Activated CD8-positive, alpha-beta memory T cell treated with anti-CD3 and anti-CD28 coated beads for 24 hours (primary cell): ENCODE results near the gene SMIM10L2A.
"Not testable (repeated sequence)": the region's sequence is repeated elsewhere in the genome, so short reads cannot be mapped to it uniquely, and the experiment has no call there.

ENCODE experiments used
- DNase-seq: peaks from one replicate; pipeline ENCODE4 v3.0.0-alpha.2; 2020

The SMIM10L2A gene

DNA sequence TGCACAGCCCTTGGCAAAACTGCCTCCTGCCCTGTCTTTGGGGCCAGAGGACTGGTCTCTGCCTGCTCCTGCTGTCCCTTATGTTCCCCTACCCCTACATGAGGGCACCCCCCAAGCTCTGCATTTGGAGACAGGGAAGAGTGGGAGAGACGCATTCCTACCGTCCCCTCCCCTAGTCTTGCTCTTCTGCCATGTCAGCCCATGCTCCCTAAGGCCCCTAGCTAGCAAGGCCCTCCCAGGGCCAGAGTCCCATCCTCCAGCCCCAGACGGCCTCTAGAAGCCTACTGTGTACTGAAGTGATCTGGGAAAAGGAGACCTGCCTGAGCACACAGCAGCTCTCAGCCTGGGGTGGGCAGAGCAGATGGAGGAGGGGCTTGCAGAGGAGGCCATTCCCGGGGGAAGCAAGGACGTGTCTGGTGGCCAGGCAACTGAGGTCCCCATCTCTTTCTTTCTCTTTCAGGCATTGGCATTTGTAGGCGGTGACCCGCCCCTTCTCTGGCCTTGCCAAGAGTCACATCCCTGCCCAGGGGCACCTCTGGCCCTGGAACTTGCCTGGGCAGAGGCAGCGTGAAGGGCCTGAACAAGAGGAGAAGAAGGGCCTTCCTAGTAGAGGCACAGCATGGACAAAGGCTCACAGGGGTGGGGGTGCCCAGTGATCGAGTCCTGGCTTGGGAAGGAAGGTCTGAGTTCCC lies 1.6 kb downstream of the SMIM10L2A start:
- not testable (repeated sequence) for DNase-seq

- no peak for DNase-seq
These were observed 2.7 kb downstream of the SMIM10L2A start for GRCh38 chrX:135424469-135424868.

GRCh38 chrX:135425026-135425965 lies 3.6 kb downstream of the SMIM10L2A start:
- DNase-seq: no peak

GRCh38 chrX:135429429-135429828 lies 7.7 kb downstream of the SMIM10L2A start:
- DNase-seq: no peak

DNA sequence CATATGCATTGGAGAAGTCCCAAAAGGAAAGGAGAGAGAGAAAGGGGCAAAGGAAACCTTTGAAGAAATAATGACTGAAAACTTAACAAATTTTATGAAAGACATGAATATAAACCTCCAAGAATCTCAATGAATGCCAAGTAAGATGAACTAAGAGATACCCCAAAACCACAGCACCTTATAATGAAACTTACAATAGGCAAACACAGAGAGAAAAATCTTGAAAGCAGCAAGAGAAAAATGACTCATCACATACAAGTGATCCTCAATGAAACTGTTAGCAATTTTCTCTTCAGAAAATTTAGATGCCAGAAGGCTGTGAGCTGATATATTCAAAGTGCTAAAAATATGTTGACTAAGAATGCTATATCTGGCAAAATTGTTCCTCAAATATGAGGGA lies 10.1 kb downstream of the SMIM10L2A start:
- DNase-seq: no peak

DNA sequence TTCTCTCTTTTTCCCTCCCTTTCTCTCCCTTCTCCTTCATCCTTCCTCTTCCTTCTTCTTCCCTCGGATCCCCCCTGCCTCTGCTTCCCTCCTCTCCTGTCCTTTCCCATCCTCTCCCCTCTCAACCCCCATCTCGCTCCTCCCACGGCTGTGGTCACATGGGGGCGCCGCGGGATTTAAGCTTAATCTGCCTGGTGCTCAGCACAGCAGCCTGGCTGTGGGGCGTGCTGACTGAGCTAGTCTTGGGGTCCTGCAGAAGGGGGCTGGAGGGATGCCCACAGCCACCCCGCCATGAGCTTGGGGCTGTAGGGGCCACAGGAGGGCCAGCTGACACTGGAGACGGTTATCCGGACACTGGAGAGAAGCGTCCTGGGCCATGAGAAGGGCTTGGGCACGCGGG lies 10.7 kb downstream of the SMIM10L2A start:
- DNase-seq: no peak

GRCh38 chrX:135432881-135433521 lies 11.3 kb downstream of the SMIM10L2A start:
- DNase-seq: no peak

GRCh38 chrX:135433531-135434257 lies 11.9 kb downstream of the SMIM10L2A start:
- no peak for DNase-seq

GRCh38 chrX:135434258-135435138 lies 12.8 kb downstream of the SMIM10L2A start:
- DNase-seq: no peak

DNA sequence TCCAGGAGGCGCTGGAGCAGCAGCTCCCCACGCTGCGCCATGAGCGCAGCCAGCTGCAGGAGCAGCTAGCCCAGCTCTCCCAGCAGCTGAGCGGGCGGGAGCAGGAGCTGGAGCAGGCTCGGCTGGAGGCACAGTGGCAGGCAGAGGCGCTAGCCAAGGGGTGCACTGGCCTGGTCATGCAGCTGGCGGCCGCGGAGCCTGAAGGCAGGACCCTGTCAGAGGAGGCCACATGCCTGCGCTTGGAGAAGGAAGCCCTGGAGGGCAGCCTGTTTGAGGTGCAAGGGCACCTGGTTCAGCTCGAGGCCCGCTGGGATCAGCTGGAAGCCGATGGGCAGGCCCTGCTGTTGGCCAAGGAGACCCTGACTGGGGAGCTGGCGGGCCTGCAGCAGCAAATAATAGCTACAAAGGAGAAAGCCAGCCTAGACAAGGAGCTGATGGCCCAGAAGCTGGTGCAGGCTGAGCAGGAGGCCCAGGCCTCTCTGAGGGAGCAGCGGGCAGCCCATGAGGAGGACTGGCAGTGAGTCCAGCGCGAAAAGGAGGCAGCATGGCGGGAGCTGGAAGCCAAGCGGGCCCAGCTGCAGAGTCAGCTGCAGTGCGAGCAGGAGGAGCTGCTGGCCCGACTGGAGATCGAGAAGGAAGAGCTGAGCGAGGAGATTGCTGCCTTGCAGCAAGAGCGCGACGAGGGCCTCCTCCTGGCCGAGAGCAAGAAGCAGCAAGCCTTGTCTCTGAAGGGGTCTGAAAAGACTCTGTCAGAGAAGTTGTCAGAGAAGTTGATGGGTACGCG lies 13.6 kb downstream of the SMIM10L2A start:
- DNase-seq: no peak

DNA sequence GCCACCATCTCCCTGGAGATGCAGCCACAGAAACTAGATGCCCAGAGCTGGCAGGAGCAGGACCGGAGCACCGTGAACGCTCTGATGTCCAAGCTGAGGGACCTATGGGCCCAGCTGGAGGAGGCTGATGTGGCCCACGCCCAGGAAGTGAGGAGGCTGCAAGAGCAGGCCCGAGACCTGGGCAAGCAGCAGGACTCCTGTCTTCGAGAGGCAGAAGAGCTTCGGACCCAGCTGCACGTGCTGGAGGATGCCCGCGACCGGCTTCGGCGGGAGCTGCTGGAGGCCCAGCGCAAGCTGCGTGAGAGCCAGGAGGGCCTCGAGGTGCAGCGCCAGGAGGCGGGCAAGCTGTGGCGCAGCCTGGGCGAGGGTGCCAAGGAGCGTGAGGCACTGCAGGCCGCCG lies 14.2 kb downstream of the SMIM10L2A start:
- DNase-seq: no peak

DNA sequence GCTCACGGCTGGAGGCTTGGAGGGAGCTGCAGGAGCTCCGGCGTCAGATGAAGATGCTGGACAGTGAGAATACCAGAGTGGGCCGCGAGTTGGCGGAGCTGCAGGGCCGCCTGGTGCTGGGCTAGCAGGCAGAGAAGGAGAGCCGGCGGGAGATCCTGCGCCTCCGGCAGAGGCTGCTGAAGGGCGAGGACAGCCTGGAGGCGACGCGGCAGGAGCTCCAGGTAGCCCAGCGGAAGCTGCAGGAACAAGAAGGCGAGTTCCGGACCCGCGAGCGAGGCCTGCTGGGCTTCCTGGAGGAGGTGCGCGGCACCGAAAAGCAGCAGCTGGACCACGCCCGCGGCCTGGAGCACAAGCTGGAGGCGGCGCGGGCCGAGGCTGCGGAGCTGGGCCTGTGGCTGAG lies 14.7 kb downstream of the SMIM10L2A start:
- DNase-seq: no peak

DNA sequence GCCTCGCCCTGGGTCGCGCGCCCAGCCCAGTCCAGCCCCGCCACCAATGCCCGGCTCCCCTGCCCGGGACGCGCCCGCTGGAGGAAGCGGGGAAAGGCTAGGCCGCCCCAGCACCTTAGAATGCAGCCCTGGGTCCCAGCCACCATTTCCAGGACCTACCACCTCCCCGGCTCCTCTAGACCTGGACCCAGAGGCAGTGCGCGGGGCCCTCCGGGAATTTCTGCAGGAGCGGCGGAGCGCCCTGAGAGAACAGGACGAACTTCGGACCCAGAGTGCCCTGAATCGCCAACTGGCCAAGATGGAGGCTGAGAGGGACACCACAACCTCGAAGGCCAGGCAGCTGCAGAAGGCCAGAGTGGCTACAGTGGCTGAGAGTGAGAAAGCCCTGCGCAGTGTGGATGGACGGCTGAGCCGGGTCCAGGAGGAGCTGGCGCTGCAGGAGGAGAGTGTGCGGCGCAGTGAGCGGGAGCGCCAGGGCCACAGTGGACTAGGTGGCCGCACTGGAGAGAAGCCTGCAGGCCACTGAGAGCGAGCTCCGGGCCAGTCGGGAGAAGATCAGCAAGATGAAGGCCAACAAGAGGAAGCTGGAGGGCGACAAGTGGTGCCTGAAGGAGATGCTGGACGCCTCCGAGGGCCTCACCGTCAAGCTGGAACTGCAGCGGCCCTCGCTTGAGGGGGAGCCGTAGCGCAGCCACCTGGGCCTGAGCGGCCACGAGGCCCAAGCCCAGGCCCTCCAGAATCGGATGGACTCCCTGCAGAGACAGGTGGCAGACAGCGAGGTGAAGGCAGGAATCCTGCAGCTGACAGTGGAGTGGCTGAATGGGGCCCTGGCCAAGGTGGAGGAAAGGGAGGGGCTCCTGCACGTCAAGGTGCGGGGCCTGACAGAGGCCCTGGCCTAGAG lies 15.5 kb downstream of the SMIM10L2A start:
- DNase-seq: no peak

DNA sequence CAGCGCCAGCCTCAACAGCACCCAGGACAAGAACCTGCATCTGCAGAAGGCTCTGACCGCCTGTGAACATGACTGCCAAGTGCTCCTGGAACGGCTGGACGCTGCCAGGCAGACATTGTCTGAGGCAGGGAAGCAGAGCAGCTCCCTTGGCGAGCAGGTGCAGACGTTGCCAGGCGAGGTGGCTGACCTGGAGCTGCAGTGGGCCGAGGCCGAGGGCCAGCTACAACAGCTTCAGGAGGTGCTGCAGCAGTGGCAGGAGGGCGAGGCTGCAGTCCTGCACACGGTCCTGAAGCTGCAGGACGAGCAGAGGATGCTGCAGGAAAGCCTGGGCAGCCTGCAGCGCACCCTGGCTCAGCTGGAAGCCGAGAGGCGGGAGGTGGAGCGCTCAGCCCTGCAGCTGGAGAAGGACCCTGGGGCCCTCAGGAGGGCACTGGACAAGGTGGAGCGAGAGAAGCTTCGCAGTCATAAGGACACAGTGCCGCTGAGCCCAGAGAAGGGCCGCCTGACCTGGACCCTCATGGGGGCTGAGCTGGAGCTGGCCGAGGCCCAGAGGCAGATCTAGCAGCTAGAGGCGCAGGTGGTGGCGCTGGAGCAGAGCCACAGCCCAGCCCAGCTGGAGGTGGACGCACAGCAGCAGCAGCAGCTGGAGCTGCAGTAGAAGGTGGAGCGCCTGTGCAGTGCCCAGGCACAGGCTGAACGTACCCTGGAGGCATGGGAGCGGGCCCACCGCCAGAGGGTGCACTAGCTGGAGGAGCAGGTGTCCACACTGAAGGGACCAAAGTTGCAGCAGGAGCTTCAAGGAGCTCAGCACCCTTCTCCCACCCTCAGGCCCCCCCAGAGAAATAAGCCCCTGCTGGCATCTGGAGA lies 16.4 kb downstream of the SMIM10L2A start:
- DNase-seq: no peak

GRCh38 chrX:135438734-135439043 lies 16.9 kb downstream of the SMIM10L2A start:
- no peak for DNase-seq

GRCh38 chrX:135449637-135450550 lies 28.1 kb downstream of the SMIM10L2A start:
- no peak for DNase-seq

- DNase-seq: no peak
These were observed 31.6 kb downstream of the SMIM10L2A start for GRCh38 chrX:135453381-135453780.

DNA sequence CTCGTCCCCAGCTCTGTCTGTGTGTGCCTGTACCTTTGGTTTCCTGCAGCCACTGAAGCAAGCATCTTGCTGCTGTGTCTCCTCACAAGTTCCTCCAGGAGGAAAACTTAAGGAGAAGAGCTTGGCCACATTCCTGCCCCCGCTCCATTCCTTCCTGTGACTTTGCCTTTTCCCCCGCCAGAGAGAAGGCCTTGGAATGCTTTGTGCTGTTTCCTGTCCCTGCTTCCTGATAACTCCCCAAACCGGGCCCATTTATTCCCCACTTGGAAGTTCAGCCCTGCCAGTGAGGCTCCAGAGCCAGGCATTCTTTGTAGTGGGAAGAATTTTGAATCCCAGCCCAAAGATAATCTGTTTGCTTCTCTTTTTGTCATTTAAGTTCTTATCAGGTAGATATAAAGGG lies 33.1 kb downstream of the SMIM10L2A start:
- DNase-seq: no peak
